Stimulated activated CD8-positive, alpha-beta memory T cell treated with anti-CD3 and anti-CD28 coated beads, Interleukin-2, amount 100 ng/mL, for 48 hours (primary cell): Measurements from ENCODE around the gene KREMEN1.

Experiments
- DNase-seq, 2 donors: peaks; one replicate each; pipeline ENCODE4 v3.0.0-alpha.2; 2020; ENCODE audit warnings: low read depth in 2 of 2

KREMEN1 gene

GRCh38 chr22:29190051-29190450 is 117.2 kb downstream of the KREMEN1 start:
- DNase-seq = no peak

DNA sequence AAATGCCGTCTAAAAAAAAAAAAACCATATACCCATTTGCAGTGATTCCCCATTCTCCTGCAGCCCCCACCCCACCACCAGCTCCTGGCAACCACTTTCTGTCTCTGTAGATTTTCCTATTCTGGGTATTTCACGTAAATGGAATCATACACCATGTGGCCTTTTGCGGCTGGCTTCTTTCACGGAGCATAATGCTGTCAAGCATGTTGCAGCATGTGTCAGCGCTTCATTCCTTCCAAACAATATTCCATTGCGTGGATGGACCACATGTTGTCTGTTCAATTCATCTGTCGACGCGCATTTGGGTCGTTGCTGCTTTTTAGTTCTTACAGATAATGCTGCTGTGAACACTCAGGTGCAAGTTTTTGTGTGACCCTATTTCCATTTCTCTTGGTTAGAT is 118.1 kb downstream of the KREMEN1 start:
- DNase-seq = no peak

GRCh38 chr22:29193021-29193420 is 120.2 kb downstream of the KREMEN1 start:
- no peak for DNase-seq

GRCh38 chr22:29194184-29194583 is 121.3 kb downstream of the KREMEN1 start:
- DNase-seq = no peak

GRCh38 chr22:29195118-29195963 is 122.5 kb downstream of the KREMEN1 start:
- DNase-seq = no peak

GRCh38 chr22:29195964-29196666 is 123.3 kb downstream of the KREMEN1 start:
- no peak for DNase-seq

DNA sequence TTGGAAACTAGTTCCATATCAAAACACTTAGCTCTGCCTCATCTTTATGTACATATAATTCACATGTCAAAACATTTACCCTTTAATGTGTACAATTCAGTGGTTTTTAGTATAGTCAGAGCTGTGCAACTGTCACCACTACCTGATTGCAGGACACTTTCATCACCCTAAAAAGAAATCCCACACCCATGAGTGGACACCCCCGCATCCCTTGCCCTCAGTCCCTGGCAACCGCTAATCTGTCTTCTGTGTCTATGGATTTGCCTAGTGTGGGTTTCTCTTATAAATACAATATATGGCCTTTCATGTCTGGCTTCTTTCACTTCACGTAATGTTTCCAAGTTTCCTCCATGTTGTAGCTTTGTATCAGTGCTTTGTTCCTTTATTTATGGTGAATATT is 124.3 kb downstream of the KREMEN1 start:
- DNase-seq = no peak

- DNase-seq = no peak
These were observed 125.4 kb downstream of the KREMEN1 start for GRCh38 chr22:29198240-29198639.

GRCh38 chr22:29199702-29200400 is 127.0 kb downstream of the KREMEN1 start:
- no peak for DNase-seq

DNA sequence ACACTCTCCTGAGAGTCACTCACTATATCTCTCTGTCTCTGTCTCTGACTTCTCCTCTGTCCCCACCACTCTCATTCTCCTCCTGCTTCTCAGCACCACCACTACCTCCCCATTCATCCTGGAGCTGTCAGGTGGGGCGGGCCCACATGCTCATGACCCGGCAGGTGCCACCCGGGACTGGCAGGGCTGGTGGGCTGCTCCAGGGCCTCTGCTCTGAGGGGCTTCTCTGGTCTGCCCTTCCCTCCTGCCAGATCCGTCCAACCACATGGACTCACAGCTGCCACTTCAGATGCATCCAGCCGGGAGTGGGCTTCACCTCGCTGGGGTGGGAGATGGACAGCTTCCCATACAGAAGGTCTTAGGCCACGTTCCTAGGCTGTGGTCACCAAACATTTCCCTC is 128.1 kb downstream of the KREMEN1 start:
- no peak for DNase-seq

- no peak for DNase-seq
These were observed 128.9 kb downstream of the KREMEN1 start for GRCh38 chr22:29201782-29202181.

DNA sequence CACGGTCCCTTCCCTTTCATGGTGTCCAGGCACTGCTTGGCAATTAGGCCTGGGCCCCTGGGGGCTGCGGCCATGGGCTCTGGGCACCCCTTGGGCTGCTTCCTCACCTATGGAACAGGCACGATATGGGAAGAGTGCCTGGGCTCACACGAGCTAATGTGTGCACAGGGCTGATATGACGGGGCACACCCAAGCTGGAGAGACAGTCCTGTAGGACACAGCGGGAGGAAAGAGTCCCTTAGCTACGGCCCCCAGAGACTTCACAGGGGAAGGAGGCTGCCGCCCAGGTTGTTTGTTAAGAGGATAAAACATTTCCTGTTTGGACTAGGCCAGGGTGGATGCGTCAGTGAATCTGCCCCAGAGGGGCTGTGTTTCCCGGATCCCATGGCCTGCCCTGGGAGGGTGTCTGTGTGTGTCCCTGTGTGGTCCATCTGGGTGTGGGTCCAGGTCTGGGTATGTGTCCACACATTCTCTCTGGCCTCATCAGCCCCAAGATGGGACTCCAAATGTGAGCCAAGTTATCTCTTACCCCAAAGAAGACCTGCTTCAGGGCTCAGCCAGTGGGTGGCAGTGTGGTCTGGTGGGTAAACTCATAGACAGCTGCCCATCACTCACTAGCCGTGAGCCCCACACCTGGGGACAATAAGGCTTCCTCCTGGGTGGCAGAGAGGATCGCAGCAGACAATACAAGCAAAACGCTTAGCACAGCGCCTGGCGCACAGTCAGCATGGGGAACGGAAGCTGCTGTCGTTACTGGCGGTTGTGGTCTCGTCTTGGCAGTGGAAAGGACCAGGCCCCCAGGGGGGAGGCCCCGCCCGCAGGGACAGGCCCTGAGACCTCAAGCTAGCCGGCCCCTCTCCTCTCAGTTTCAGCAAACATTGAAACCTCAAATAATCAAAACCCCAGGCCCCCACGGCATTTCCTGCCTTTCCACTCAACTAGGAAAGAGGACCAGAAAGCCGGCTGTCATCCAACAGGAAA is 129.7 kb downstream of the KREMEN1 start:
- peak; percentile 54 to 76 for DNase-seq

GRCh38 chr22:29203488-29204454 is 130.9 kb downstream of the KREMEN1 start:
- DNase-seq = no peak

GRCh38 chr22:29204455-29205183 is 131.8 kb downstream of the KREMEN1 start:
- DNase-seq = no peak

DNA sequence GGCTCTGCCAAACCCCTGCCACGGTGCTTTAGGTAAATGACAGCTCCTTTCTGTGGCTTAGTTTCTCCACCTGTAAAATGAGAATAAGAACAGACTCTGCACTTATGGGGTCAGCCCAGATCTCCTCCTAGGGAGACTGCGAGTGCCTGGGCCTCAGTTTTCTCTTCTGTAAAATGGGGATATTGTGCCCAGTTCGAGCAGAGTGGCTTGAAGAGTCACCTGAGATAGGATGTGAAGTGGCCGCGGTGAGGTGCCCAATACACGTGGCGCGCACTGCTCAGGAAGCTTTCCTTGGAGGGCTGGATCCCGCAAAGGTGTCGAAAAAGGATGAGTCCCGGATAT is 132.4 kb downstream of the KREMEN1 start:
- no peak for DNase-seq

DNA sequence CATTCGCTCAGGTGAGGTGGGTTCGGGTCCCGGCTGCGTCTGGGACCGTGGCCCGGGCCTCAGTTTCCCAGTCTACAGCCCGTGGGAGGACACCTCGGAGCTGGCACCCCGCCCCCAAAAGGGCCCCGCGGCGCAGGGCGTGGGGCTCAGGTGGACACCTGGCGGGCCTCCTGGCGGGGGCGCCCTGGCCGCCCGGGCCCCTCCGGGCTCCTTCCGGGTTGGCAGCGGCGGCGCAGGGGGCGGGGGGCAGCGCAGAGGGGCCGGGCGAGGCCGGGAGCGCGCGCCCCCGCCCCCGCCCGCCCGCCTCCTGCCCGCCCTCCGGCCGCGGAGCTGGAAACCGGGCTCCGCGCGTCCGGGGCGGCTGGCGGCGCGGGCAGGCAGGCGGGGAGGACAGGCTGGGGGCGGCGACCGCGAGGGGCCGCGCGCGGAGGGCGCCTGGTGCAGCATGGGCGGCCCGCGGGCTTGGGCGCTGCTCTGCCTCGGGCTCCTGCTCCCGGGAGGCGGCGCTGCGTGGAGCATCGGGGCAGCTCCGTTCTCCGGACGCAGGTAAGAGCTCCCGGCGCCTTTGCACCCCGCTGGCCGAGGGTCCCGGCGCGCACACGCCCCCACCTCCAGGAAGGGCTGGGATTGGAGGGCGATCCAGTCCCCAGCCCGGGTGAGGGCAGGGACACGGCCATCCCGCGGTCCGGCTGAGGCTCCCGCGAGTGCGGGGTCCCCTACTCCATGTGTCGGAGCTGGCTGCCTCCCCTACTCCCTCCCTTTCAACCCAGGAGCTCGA is 132.9 kb downstream of the KREMEN1 start, which contains the start of gene EMID1:
EMID1 (plus strand) TSS at position 303 of the 778 bp plus-strand sequence; CDS start at position 446, 143 bp downstream.
- peak in 1 of 2 donors; percentile 13 for DNase-seq

DNA sequence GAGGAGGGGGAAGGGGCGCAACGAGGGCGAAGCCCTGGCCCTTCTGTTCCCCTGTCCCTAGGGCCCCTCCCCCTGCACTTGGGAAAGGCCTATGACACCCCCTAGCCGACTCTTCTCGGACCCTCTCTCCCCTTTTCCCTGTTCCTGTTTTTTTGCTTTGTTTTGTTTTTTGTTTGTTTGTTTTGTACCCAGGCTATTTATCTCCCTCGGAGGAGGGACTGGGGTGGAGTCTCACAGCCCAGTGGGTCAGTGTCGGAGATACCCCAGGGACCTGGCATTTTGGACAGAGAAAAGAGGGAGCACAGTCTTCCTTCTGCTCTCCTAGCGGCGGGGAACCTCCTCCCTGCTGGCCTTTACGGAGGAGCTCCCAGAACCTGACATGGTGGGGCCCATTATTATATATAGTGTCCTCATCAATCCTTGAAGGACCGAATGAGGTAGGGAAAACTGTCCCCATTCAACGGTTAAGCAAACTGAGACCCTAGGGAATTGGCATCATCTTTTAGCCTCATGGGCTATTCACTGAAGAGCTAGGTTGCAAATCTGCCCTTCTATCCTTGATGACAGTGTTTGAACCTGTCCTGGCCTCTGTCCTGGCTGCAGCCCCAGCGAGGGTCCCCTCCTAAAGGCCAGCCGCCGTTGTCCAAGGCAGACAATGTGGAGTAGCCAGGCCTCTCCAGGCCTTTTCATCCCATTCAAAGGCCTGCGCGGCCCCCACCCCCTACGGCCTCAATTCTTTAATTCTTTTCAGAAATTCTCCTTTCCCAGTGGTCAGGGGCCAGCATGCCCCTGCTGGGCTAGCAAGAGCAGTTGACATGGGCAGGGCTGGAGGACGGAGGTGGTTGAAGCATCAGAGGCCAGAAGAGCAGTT is 133.8 kb downstream of the KREMEN1 start:
- no peak for DNase-seq

- DNase-seq = no peak
These were observed 134.4 kb downstream of the KREMEN1 start for GRCh38 chr22:29207243-29207550.
